ENCODE measurements around the gene NFATC3. TPM values are rescaled to one million over a fixed set of nuclear protein-coding genes. Genes with fewer than 3 reads are reported as not detected.

The NFATC3 gene
- total RNA-seq, 1 experiment from 2014 or later = 33.0 TPM

DNA sequence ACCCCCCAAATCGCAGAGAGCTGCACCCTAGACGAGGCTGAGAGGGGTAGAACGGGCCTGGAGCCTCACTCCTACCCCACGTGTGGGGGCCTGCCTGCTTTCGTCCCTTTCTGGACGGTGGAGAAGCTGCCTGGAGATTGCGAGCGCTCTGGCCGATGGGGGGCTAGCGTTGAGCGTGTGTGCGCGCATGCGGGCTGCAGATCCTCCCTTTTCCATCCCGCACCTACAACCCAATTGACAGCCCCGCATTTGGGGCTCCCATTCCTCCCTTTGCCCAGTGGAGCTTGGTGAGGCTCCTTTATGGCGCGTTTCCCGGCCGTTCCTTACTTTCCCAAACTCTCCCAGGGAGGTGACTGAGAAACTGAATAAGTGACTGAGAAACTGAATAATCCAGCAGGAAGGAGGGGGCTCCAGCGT is 151.7 kb downstream of the NFATC3 start:
- no peak overlapping the region for H2BK15ac ChIP-seq (ENCODE audit: low read depth, low read length)
- no peak overlapping the region for H2BK120ac ChIP-seq (ENCODE audit: low read depth, low read length, poor library complexity, severe bottlenecking)
- H3K79me1 ChIP-seq (ENCODE audit: insufficient read depth, low read depth, low read length, poor library complexity, severe bottlenecking) = no peaks in the 10 kb centered on the region
- DNase-seq = no peak
- H3K9me3 ChIP-seq (ENCODE audit: control insufficient read depth, low read depth, low read length) = no peaks in the 10 kb centered on the region
- no peak overlapping the region for H3K56ac ChIP-seq (ENCODE audit: insufficient read length, low read depth, low read length)
- H3K18ac ChIP-seq (ENCODE audit: insufficient read length, low read depth, low read length) = peak overlapping the region; percentile 37
- no peaks in the 10 kb centered on the region; the same call in 1 of the 2 replicates for H3K79me2 ChIP-seq (ENCODE audit: insufficient read depth, low read length)
- no CpG with 5 or more reads among the region's 21 CpGs for WGBS (ENCODE audit: extremely low coverage, insufficient read length, low lambda C conversion rate)
- no peak overlapping the region for H2BK12ac ChIP-seq (ENCODE audit: insufficient read length, low read depth, low read length)
- no peak overlapping the region for H4K8ac ChIP-seq (replicated peaks; ENCODE audit: insufficient read length, low read depth, low read length)
- peak overlapping the region; percentile 69 for H3K4me2 ChIP-seq (ENCODE audit: insufficient read depth, insufficient read length, low read length)
- H2BK5ac ChIP-seq (ENCODE audit: insufficient read length, low read length) = no peak overlapping the region
- no peaks in the 10 kb centered on the region for H3K27me3 ChIP-seq (ENCODE audit: insufficient read depth, low read length)
- H3K27ac ChIP-seq (ENCODE audit: insufficient read length, low read depth, low read length) = no peak overlapping the region
- no peak overlapping the region for H4K5ac ChIP-seq (ENCODE audit: insufficient read length, low read depth, low read length)
- H3K27me3 Mint-ChIP-seq (ENCODE audit: low read depth) = peaks cover 6% of the 10 kb centered on the region
- peak overlapping the region; percentile 93 to 99 (median 97) for H3K27ac Mint-ChIP-seq
- H2BK20ac ChIP-seq (ENCODE audit: low read depth, low read length, poor library complexity, severe bottlenecking) = no peak overlapping the region
- H2AK5ac ChIP-seq (ENCODE audit: insufficient read length, low read length) = no peak overlapping the region
- H3K4me3 Mint-ChIP-seq = peak overlapping the region; percentile 89 to 91
- peak overlapping the region; percentile 46 for H3K9ac ChIP-seq (ENCODE audit: extremely low read depth, insufficient read length, low read length)
- no peak overlapping the region for H3T11ph ChIP-seq (ENCODE audit: low read length)
- peaks cover 29 to 33% of the 10 kb centered on the region in 2 experiments for H3K4me1 Mint-ChIP-seq
- no peak overlapping the region for H3K4ac ChIP-seq (ENCODE audit: low read depth, low read length)
- no peak overlapping the region for H3K23ac ChIP-seq (ENCODE audit: insufficient read length, low read depth, low read length)
- no peaks in the 10 kb centered on the region for H4K20me1 ChIP-seq (ENCODE audit: control insufficient read depth, insufficient read depth, insufficient read length)
- H3K4me1 ChIP-seq (ENCODE audit: insufficient read depth, low read length) = no peaks in the 10 kb centered on the region; the same call in 1 of the 2 replicates
- peak overlapping the region; percentile 62 for H3K14ac ChIP-seq (ENCODE audit: insufficient read depth, low read length)
- H4K91ac ChIP-seq (ENCODE audit: insufficient read length, low read depth, low read length) = peak overlapping the region; percentile 16
- H3K36me3 Mint-ChIP-seq (ENCODE audit: insufficient read depth in 1 of 3, low read depth in 3 of 3) = peaks cover 4 to 16% (median 16%) of the 10 kb centered on the region in 3 experiments; a peak in 6 of 7 replicates
- peaks cover 19% of the 10 kb centered on the region for H3K23me2 ChIP-seq (ENCODE audit: insufficient read length, low read depth, low read length, poor library complexity, severe bottlenecking)
- H3K9me3 Mint-ChIP-seq = no peaks in the 10 kb centered on the region; a peak in 1 of 5 replicates
- TF ChIP-seq, protein P1, sequence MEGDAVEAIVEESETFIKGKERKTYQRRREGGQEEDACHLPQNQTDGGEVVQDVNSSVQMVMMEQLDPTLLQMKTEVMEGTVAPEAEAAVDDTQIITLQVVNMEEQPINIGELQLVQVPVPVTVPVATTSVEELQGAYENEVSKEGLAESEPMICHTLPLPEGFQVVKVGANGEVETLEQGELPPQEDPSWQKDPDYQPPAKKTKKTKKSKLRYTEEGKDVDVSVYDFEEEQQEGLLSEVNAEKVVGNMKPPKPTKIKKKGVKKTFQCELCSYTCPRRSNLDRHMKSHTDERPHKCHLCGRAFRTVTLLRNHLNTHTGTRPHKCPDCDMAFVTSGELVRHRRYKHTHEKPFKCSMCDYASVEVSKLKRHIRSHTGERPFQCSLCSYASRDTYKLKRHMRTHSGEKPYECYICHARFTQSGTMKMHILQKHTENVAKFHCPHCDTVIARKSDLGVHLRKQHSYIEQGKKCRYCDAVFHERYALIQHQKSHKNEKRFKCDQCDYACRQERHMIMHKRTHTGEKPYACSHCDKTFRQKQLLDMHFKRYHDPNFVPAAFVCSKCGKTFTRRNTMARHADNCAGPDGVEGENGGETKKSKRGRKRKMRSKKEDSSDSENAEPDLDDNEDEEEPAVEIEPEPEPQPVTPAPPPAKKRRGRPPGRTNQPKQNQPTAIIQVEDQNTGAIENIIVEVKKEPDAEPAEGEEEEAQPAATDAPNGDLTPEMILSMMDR (conservative IDR thresholded peaks at IDR 0.05) = no peak
- H2AFZ ChIP-seq (ENCODE audit: low read length) = no peak overlapping the region
